Karpas-422 (cell line): ENCODE results near the gene INPP5K. TPM values are rescaled to one million over a fixed set of nuclear protein-coding genes. Genes with fewer than 3 reads are reported as not detected.
"Not testable (repeated sequence)": the region's sequence is repeated elsewhere in the genome, so short reads cannot be mapped to it uniquely, and the experiment has no call there.

Experiments used
- DNase-seq: peaks from one replicate; pipeline ENCODE4 v3.0.0-alpha.2; 2015
- H2AFZ ChIP-seq: fragments of 200-600 bp; sonication (generic); 2 replicates; pipeline ENCODE4 v1.6.1; 2014; ENCODE audit warnings: antibody characterized with exemption, low read length, mixed read lengths
- H3K27ac ChIP-seq: fragments of 200-600 bp; sonication (generic); 2 replicates; pipeline ENCODE4 v1.5.1; 2014; ENCODE audit warnings: mild to moderate bottlenecking, low read length, moderate library complexity
- H3K27me3 ChIP-seq: fragments of 200-600 bp; sonication (generic); 2 replicates; pipeline ENCODE4 v1.6.1; 2014; ENCODE audit warnings: low read length, mixed read lengths
- H3K36me3 ChIP-seq: fragments of 200-600 bp; sonication (generic); 2 replicates; pipeline ENCODE4 v1.6.1; 2014; ENCODE audit warnings: low read length, mixed read lengths; ENCODE audit not compliant: insufficient read depth
- H3K4me1 ChIP-seq: fragments of 200-600 bp; sonication (generic); 2 replicates; pipeline ENCODE4 v1.6.1; 2014; ENCODE audit warnings: mild to moderate bottlenecking, low read length, mixed read lengths
- H3K4me2 ChIP-seq: fragments of 200-600 bp; sonication (generic); 2 replicates; pipeline ENCODE4 v1.6.1; 2014; ENCODE audit warnings: low read length, low read depth, mild to moderate bottlenecking; ENCODE audit not compliant: poor library complexity, severe bottlenecking
- H3K4me3 ChIP-seq: fragments of 200-600 bp; sonication (generic); 2 replicates; pipeline ENCODE4 v1.5.1; 2014; ENCODE audit warnings: mild to moderate bottlenecking, antibody characterized with exemption, low read length, mixed read lengths
- H3K79me2 ChIP-seq: fragments of 200-600 bp; sonication (generic); 2 replicates; pipeline ENCODE4 v1.6.1; 2014; ENCODE audit warnings: mild to moderate bottlenecking, low read length, mixed read lengths
- H3K9ac ChIP-seq: fragments of 200-600 bp; sonication (generic); 2 replicates; pipeline ENCODE4 v1.6.0; 2014; ENCODE audit warnings: low read length
- H3K9me2 ChIP-seq: fragments of 200-600 bp; sonication (generic), shearing (Covaris generic); replicated peaks from 2 replicates; pipeline ENCODE4 v1.6.0; 2014; ENCODE audit warnings: mild to moderate bottlenecking, low read length, moderate library complexity; ENCODE audit not compliant: insufficient read depth
- H3K9me3 ChIP-seq: fragments of 300-700, 200-600 bp; sonication (generic); 2 replicates; pipeline ENCODE4 v1.6.1; 2014; ENCODE audit warnings: low read length, mixed read lengths
- H4K20me1 ChIP-seq: fragments of 200-600 bp; sonication (generic); 2 replicates; pipeline ENCODE4 v1.6.1; 2014; ENCODE audit warnings: mild to moderate bottlenecking, antibody characterized with exemption, low read length, low read depth; ENCODE audit not compliant: insufficient read depth
- total RNA-seq: library from RNA; depleted of rRNA; stranded (reverse); fragments of >200 nt; shearing (Covaris generic); gene quantifications from 2 replicates; pipeline ENCODE4 v1.2.3, GENCODE V29; 2014; ENCODE audit warnings: low replicate concordance

Gene INPP5K
- total RNA-seq, 1 experiment from 2014 or later: 102 TPM

DNA sequence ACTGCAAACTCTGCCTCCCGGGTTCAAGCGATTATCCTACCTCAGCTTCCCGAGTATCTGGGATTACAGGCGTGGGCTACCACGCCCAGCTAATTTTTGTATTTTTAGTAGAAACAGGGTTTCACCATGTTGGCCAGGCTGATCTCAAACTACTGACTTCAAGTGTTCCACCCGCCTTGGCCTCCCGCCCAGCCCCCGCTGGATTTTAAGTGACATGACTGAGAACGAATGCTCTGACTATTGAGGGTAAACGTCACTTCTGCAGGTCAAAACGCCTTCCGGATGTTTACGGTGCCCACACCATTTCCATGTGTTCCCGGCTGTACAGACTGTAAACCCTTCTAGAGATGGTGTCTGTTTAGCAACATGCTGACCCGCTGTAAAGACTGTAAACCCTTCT, 23.4 kb upstream of the INPP5K start:
- Histone ChIP-seq H3K36me3 (peaks cover 19% of the 10 kb centered on the region; the same call in 1 of the 2 replicates), H3K4me1 (no peaks in the 10 kb centered on the region), H3K27ac (no peak overlapping the region)

DNA sequence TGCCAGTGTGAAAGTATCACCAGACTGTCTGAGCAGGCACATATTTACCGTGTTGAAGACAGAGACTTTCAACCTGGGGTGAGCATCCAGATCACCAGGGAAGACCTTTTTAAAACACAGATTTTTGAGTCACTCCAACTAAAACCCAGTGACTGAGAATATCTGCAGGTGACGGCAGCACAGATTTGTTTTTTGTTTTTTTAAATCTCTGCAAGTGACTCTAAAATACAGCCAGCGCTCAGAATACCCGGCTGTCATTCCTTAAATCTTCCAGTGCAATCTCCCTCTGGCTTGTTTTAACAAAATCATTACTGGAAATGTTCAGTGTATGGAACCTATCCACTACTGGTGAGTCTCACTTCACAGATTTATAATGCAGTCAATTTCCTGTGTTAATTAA, 19.3 kb upstream of the INPP5K start:
- Histone ChIP-seq H3K79me2 (no peaks in the 10 kb centered on the region), H3K27me3 (no peaks in the 10 kb centered on the region), H4K20me1 (no peaks in the 10 kb centered on the region), H3K9me3 (no peaks in the 10 kb centered on the region), H3K27ac (no peak overlapping the region), H3K4me2 (no peak overlapping the region), H3K9me2 (no peaks in the 10 kb centered on the region), H3K36me3 (peaks cover 28% of the 10 kb centered on the region; the same call in 1 of the 2 replicates), H3K4me1 (no peaks in the 10 kb centered on the region), H3K4me3 (no peak overlapping the region), H2AFZ (no peak overlapping the region), H3K9ac (no peak overlapping the region)
- DNase-seq: no peak

More for the DNA sequence above, 23.4 kb upstream of the INPP5K start:
- no peak overlapping the region for H2AFZ ChIP-seq
- H3K4me3 ChIP-seq: no peak overlapping the region
- no peak overlapping the region for H3K4me2 ChIP-seq
- H3K9ac ChIP-seq: no peak overlapping the region
- no peaks in the 10 kb centered on the region for H3K9me2 ChIP-seq
- DNase-seq: no peak
- no peaks in the 10 kb centered on the region for H3K9me3 ChIP-seq
- H3K27me3 ChIP-seq: no peaks in the 10 kb centered on the region
- no peaks in the 10 kb centered on the region for H4K20me1 ChIP-seq
- peaks cover 3% of the 10 kb centered on the region; the same call in 1 of the 2 replicates for H3K79me2 ChIP-seq

DNA sequence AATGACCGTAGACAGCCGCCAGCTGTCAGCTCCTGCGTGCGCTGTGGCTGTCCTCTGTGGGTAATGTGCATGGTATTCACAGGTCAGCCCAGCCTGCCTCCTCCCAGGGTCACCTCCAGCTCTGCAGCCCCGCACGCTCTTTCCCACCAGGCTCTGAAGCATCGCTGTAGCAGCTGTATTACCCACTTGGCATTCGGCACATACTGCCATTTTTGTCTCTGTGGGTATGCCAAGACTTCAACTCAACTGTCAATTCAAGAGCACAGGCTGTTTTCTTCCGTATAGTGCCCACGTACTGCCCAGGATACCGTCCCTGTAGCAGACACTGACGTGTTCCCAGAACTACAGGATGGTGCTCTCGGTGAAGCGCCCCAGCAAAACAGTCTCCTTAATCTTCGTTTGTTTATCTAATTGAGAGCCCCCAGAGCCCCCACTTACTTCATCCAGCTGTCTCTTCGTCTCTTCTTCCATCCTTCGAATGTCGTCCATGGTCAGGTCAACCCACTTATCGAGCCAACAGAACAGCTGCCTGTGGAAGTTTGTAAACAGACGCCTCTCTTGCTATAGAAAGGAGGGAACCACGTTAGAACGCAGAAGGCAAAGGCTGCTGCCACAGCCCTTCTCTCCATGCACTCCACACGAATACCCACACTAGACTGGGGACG, 17.4 kb upstream of the INPP5K start:
- peaks cover 27% of the 10 kb centered on the region for H3K36me3 ChIP-seq
- H3K9me2 ChIP-seq: no peaks in the 10 kb centered on the region
- H3K9ac ChIP-seq: no peak overlapping the region
- no peaks in the 10 kb centered on the region for H4K20me1 ChIP-seq
- no peaks in the 10 kb centered on the region for H3K9me3 ChIP-seq
- H3K4me1 ChIP-seq: no peaks in the 10 kb centered on the region
- H3K4me3 ChIP-seq: no peak overlapping the region
- no peak overlapping the region for H3K27ac ChIP-seq
- no peak overlapping the region for H2AFZ ChIP-seq
- H3K4me2 ChIP-seq: no peak overlapping the region
- H3K79me2 ChIP-seq: no peaks in the 10 kb centered on the region
- H3K27me3 ChIP-seq: no peaks in the 10 kb centered on the region
- DNase-seq: no peak

DNA sequence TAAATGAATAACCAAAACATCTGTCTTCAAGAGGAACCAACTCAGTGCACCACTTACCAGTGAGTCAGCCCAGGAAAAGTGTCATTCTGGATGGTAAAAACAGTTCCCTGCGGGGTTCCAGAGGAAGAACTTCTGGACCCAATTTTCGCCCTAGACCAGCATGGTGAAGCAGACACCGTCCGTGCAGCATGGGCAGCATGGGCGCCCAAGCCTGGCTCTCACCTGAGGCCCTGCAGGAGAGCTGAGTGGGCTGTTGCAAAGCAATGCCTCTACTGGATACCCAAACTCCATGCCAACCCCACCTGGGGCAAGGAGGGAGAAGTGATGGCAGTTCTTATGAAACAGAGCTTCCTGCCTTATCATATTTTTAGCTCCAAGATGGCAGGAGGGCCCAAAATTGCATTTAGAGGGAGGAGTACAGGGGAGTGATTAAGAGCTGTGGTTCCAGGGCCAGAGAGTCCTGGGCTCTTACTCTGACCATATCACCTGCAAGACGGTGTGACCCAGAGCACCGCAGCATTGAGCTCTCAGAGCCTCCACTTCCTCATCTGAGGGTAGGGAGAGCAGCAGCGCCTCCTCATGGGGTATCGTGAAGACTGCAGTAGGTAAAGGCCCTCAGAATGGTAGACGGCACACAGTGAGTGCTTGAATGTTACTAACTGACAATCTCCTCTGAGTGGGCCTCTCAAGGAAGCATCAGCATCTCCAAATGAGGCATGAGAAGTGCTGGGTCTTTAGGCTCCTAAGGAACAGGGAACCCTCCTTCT, 16.6 kb upstream of the INPP5K start:
- peak; percentile 82 for DNase-seq
- H3K36me3 ChIP-seq: peaks cover 19% of the 10 kb centered on the region
- no peaks in the 10 kb centered on the region for H3K79me2 ChIP-seq
- H3K4me2 ChIP-seq: no peak overlapping the region
- H2AFZ ChIP-seq: no peak overlapping the region
- H3K4me1 ChIP-seq: no peaks in the 10 kb centered on the region
- H3K4me3 ChIP-seq: no peak overlapping the region
- H3K27me3 ChIP-seq: no peaks in the 10 kb centered on the region
- H3K9ac ChIP-seq: no peak overlapping the region
- no peaks in the 10 kb centered on the region for H3K9me2 ChIP-seq
- no peaks in the 10 kb centered on the region for H3K9me3 ChIP-seq
- no peaks in the 10 kb centered on the region for H4K20me1 ChIP-seq
- H3K27ac ChIP-seq: no peak overlapping the region

DNA sequence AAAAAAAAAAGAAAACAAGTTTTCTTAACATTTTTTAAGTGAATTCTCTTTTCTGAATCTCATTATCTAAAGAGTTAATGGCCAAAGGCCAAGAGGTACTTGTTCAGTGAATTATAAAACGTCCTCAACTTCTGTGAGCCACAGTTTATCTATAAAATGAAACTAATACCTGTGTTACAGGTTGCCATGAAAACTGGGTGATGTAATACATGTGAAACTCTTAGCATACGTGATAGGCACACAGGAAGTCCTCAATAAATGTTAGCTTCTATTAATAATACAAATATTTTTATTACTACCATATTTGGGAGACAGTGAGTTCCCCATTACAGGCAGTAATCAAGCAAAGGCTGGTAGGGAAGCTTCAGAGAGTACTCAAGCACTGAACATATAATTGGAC, 13.5 kb upstream of the INPP5K start:
- no peaks in the 10 kb centered on the region for H3K27me3 ChIP-seq
- peaks cover 25% of the 10 kb centered on the region for H3K36me3 ChIP-seq
- H3K9ac ChIP-seq: no peak overlapping the region
- no peaks in the 10 kb centered on the region for H3K79me2 ChIP-seq
- H3K9me2 ChIP-seq: no peaks in the 10 kb centered on the region
- no peak overlapping the region for H3K4me2 ChIP-seq
- H3K9me3 ChIP-seq: no peaks in the 10 kb centered on the region
- no peak for DNase-seq
- no peaks in the 10 kb centered on the region for H3K4me1 ChIP-seq
- H3K4me3 ChIP-seq: no peak overlapping the region
- no peak overlapping the region for H3K27ac ChIP-seq
- no peak overlapping the region for H2AFZ ChIP-seq
- H4K20me1 ChIP-seq: no peaks in the 10 kb centered on the region

DNA sequence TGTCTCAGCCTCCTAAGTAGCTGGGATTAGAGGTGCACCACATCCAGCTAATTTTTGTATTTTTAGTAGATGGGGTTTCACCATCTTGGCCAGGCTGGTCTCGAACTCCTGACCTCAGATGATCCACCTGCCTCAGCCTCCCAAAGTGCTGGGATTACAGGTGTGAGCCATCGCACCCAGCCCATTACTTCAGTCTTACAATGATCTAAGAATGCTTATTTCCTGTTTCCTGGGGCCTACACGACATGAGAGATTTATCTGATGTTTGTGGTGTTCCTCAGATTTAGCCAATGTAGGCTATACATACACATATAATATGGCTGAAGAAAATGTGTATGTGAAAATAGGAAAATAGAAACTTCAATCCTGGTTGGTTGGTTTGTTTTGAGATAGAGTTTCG, 10.5 kb upstream of the INPP5K start:
- peaks cover 12% of the 10 kb centered on the region for H3K36me3 ChIP-seq
- DNase-seq, H3K4me1 ChIP-seq, H3K4me2 ChIP-seq, H3K79me2 ChIP-seq, H3K4me3 ChIP-seq, H3K27me3 ChIP-seq, H3K9ac ChIP-seq, H3K27ac ChIP-seq, H3K9me2 ChIP-seq, H3K9me3 ChIP-seq, H2AFZ ChIP-seq, H4K20me1 ChIP-seq: not testable (repeated sequence)

DNA sequence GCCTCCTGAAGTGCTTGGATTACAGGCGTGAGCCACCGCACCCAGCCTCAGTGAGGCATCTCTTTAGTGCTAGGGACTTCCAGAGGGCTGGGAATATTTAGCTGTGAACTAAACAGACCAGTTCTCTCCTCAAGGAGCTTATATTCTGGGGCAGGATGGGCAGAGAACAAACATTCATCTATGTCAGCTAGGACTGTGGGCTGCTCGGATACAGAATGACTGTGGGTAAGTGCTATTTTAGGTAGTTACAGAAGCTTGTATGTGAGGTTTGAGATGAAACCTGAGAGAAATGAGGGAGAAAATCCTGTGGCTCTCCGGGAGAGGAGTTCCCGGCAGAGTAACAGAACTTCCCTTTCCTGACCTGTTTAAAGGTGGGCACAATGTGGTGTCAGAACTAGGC, 6.2 kb upstream of the INPP5K start:
- H3K27ac ChIP-seq: no peak overlapping the region
- H3K27me3 ChIP-seq: no peaks in the 10 kb centered on the region
- peaks cover 8% of the 10 kb centered on the region; the same call in 1 of the 2 replicates for H3K36me3 ChIP-seq
- H3K4me1 ChIP-seq: peaks cover 7% of the 10 kb centered on the region
- peaks cover 9% of the 10 kb centered on the region for H3K79me2 ChIP-seq
- no peak overlapping the region for H2AFZ ChIP-seq
- H3K4me2 ChIP-seq: no peak overlapping the region
- H3K9me2 ChIP-seq: no peaks in the 10 kb centered on the region
- no peak overlapping the region for H3K9ac ChIP-seq
- H4K20me1 ChIP-seq: no peaks in the 10 kb centered on the region
- H3K4me3 ChIP-seq: no peak overlapping the region
- H3K9me3 ChIP-seq: no peaks in the 10 kb centered on the region
- no peak for DNase-seq

DNA sequence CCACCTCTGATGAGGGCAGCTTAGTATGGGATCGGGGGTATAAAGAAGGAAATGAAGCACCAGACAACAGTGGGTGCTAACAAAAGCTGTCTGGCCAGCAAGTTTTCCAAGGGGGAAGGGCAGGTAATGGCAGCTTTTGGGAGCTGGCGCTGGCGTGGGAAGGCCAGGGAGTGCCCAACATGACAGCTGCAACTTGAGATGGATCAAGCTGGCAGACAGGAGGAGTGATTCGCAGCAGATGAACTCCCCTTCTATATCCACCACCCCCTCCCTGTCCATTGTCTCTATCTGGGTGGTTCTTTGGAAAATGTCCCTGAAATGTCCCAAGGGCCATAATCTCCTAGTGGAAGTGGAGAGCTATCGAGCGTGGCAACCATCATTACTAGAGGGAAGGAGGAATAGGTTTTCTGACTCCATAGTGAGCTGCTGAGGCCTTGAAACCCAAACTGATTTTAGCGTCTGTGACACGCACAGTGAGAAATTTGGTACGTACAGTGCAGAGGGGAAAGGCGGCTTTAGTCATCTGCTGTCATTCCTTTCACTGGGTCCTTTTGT, 4.8 kb upstream of the INPP5K start:
- no peak overlapping the region for H3K4me2 ChIP-seq
- peaks cover 10% of the 10 kb centered on the region for H3K4me1 ChIP-seq
- H3K27me3 ChIP-seq: no peaks in the 10 kb centered on the region
- H3K9ac ChIP-seq: no peak overlapping the region
- no peak overlapping the region for H3K4me3 ChIP-seq
- peaks cover 5% of the 10 kb centered on the region; the same call in 1 of the 2 replicates for H3K36me3 ChIP-seq
- DNase-seq: no peak
- H3K79me2 ChIP-seq: peaks cover 16% of the 10 kb centered on the region
- no peaks in the 10 kb centered on the region for H3K9me3 ChIP-seq
- H4K20me1 ChIP-seq: no peaks in the 10 kb centered on the region
- H2AFZ ChIP-seq: no peak overlapping the region
- H3K9me2 ChIP-seq: no peaks in the 10 kb centered on the region
- no peak overlapping the region for H3K27ac ChIP-seq
